GM19463 (cell line): ENCODE results near the gene NFIB.

Experiments used
- ATAC-seq: cut with Tn5 transposase; IDR thresholded peaks from one replicate; pipeline ENCODE4 v1.9.1; 2021; ENCODE audit warnings: mild to moderate bottlenecking, moderate library complexity; ENCODE audit not compliant: unreplicated experiment

NFIB gene

DNA sequence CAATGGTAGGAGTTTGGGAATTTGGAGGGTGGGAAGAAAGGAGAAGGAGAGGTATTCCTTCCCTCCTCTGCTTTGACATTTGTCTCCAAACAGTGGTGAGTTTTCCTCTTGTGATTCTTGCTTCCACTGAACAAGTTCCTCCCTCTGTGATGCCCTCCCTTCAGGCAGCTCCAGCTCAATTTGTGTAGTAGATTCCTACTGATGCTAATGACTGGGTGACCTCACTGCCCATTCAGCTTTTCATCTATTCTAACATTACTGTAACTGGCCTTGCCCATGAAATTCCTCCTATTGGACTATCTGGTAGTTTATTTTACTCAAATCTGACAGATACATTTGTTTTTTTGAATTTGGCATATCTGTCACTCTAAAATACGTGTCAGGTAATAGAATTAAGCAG, 121.4 kb downstream of the NFIB start:
- no peak for ATAC-seq

DNA sequence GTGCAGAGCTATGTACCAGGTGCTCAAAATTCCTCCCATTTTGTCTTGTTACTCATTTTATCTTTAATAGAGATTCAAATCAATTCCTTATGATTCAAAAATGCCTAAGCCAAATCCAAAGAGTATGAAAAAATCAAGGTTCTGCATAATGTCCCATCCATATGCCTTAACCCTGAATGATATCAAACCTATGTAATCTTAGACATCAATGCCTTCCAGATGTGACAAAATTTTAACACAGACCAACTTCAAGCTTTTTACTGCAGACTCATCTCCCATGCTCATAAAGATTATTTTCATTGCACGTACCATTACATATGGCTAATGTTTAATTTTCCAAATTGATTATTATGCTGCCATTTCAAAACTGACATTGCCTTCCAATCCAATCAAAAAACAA, 122.4 kb downstream of the NFIB start:
- ATAC-seq = no peak

DNA sequence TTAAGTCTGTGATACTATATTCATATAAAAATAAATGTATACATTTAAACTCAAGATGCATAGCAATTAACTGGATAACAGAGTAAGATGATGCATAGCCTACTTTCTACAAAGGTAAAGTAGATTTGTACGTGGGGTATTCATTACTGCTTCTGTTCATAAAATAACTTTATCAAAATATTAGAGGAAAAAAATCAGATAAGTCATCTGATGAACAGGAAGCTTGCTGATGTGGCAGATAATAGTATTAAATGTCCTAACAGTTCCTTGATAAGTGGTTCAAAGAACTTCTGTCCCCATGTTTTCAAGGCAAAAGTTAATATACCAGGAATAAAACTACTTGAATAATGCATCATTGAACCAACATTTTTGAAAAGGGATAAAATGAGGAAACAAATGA, 123.7 kb downstream of the NFIB start:
- ATAC-seq = no peak

DNA sequence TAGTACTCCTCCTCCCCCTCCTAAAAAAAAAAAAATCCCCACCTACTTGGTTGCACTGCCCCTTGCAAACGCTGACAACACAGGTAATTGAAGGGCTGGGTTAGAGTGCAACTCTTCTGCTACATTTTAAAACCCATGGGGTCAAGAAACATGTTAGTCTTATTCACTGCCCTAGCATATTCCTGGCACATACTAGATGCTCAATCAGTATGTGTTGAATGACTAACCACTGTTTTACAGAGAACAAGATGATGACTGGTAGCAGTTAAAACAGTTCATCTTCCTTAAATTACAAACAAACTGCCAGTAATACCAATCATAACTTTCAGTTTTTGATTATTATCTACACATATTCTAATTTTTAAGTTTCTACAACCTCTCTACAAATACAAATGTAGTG, 124.4 kb downstream of the NFIB start:
- no peak for ATAC-seq

DNA sequence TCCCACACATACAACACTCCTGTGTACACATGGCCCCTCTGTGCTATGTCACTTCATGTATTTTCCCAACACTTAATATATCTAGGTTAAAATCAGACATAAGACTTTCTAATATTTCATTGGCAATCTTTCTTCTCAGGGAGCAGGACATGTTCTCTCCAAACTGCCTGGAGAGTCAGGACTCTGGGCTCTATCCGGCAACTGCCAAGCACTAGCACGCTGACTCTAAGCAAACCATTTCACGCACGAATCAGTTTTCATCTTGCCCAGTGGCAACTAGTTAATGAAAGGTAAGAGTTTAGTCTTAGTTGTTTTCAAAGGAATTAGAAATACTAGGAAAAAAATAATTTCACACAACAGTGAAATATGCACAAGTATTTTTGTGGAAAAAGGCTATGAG, 124.8 kb downstream of the NFIB start:
- no peak for ATAC-seq

DNA sequence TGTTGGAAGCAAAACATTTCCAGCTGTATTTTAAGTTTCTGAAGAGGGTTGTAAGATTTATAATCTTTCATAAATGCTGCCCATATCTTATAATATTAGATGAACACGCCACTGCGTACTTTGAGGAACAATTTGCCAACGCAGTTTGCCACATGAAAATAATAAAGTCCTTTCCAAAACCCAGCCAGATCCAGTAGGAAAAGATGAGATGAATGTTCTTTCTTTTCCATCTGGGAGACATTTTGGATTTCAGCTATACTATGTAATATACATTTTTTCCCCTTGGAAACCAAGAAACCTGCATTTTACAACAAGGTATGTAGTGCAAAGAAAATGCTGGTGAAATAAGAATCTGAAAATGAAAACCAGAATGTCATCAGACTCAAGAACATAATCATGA, 125.4 kb downstream of the NFIB start:
- ATAC-seq = no peak

DNA sequence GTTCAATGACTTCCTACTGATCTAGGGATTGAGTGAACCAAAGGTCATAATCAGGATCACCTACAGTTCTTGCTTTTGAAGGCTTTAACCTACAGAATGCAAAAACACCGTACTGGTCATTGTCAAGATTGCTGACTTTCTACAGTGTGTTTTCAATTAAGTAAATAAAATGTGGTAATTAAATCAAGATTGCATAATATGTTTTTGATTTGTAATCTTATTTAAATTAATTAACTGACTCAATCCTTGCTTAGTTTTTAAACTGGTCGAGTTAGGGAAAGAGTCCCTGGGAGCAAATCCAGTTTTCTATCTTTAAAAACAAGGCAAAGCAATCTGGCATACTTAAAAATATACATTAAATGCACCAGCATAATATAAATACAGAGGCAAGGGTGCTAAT, 125.9 kb downstream of the NFIB start:
- ATAC-seq = no peak

DNA sequence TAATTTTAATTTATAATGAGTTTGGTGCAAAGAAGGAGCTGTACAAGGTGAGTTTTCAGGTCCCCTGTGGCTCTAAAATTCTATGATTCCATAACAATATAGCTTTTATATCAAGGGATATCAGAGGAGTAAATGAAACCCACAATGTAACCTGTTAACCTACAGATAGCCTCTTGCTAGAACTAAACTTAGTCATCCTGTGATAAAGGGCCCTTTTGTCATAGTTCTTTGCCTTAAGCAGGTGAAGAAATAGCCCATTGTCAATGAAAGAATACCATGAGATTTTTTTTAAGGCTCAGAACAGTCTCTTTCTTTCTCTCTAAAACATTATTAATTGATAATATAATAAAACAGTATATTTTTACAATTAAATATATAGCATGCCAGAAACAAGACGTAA, 127.8 kb downstream of the NFIB start:
- no peak for ATAC-seq

DNA sequence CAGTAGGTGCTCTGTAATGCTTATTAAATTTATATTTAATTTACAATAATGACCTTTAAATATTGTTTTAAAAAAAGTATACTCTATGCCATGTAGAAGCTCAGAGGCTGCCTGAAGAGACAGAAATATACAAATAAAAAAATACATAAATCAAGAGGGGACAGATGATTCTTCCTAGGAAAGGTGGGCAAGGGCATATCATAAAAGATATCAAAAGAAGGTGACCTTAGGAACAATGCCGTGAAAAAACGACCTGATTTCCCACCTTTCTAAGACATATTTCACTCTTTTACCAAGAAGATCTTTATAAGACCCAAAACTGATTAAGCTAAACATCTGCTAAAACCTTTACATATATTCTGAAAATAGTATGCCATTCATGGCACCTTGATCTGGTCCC, 128.9 kb downstream of the NFIB start:
- ATAC-seq = no peak

DNA sequence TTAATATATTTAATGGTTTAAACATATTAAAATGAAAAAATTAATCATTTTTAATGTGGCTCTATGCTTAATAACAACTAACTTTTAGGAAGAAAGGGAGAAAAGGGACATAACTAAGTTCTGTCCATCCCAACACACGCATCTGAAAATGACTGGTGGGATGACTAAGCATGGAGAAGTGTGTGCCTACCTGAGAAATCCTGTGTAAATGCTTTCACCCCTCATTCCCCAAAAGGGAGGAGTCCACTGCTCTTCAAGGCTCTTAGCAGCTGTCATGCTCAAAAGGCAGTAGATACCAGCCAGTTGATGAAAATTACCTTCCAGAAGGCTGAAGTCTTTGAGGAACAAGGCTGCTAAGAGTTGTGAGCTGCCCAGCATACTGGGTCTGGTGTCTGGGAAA, 130.9 kb downstream of the NFIB start:
- ATAC-seq = no peak

DNA sequence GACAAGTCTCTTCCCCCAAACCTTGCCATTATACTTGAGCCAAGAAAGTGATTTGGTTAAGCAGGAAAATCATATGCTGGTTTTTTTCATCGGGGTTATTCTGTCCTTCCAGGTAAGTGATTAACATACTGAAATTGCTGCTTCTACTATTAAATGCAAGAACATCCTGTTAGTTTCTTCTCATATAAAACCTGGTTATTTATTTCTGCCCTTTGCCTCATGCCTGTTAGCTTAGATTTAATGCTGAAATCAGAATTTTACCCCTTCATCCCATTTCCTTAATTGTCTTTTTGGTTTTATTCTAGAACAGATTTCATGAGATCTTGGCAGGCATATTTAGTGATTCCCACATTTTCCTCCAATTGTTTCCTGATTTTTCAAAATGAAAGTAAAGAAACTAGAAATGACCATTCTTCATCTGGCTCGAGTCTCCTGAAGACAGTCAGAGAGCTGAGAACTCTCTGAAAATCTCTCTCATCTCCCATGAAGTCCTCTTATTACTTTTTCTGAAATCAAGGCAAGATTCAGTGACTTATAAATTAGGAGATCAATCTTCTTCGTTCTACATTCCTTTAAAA, 132.9 kb downstream of the NFIB start:
- ATAC-seq = no peak

DNA sequence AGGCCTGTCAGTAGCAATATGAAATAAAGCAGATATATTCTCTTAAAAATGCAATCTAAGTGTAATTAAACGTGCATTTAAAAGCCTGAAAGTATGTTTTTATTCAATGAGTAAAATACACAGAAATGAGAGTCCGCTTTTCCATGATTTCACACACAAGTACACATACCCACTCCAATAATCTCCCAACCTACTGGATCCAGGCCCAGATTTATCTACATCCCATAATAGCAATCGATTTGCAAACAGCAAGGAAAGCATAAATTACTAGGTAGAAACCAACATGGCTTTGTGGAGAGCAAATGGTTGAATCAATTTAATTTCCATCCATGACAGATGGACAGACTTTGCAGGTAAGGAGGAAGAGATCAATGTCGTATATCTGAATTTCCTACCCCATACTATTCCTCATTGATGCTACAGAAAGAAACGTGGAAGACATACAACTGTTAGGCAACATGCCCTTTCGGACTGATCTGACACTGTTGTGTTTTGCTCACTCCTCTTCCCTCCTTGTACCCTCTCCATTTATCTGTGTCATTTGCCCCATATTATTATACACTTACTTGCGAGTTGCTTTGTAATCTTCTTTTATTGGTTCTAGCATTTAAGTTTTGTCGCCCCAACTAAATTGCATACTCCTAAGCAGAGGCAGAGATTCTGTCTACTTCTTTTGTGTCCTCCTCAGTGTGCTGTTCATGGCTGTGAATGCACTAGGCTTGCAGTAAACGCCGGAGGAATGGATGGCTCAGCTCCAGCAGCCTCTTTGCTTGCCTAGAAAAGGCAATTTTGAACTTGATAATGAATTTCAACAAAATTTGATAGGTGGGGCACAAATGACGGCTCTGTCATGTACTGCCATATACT, 133.6 kb downstream of the NFIB start:
- ATAC-seq = no peak

DNA sequence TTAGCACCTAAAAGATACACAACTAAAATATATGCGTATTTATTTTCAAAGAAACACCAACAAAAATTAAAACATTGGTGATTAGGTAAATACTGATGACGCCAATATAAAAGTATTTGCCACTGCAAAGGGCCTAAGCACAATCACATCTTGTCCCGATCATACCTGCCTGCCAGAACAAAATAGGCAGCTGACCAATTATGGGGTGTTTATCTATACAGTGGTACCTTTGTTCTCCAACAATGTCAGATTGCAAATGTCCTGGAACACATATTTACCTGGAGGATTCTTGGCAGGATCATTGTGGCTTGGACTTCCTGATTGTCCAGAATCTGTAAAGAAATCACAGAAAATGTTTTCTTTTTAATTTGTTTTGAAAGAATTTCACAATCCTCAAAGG, 134.5 kb downstream of the NFIB start:
- ATAC-seq = no peak

DNA sequence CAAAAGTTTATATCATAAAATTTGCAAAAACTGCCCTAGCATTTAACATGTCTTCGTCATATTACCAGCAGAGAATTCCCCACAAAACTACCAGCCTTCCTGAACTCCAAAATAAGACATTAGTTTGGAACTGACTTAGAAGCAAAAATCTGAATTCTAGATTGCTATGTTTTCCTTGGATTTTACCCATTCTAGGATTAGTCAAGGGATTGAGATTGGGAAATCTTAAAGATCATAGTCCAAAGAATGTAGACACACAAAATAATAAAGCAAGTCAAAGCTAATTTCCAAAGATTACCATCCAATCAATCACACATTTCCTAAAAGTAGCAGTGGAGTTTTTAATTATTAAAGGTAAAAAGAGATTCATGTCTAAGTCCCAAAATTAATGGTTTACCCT, 138.2 kb downstream of the NFIB start:
- ATAC-seq = no peak

DNA sequence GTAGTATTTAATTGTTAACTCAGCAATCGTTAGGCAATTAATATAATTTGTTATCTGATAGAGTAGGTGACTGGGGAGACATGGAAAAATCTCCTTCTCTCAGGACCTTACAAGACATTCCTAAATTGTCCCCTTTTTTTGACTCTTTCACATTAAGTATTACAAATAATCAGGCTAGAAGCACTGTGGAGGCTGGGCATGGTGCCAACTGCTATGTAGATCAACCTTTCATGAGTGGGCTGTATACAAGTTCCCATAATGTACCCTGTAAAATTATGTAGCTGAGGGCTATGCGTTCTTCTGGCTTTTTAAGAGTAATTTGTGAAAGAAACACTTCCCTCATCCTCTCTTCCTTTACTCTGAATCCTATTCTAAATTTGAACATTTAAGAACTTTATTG, 140.2 kb downstream of the NFIB start:
- no peak for ATAC-seq

DNA sequence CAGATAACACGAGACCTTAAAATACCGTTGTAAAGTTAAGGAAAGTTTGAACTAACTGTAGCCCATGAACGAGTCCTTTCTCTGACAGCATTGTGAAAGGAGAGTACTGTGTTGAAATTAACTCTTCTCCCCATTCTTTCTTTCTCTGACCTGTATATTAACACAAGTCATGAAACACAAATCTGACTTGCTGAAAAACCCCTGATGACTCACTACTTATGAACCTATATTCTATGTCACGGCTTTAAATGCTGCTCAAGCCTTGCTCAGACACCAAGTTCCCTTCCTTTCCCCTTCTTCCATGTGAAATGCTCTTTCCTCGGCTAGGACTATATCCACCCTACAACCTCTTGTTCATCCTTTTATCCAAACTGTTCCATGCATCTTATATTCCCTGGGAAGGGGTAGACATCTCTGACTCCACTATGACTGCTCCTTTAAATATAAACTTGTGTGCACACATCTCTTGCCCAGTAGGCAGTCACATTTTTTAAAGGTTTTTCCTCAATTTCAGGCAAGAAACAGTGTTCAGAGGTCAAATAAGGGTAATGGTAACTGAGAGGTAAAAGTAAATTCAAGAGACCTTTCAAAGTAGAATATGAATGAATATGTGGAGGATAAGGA, 142.9 kb downstream of the NFIB start:
- peak; percentile 90 for ATAC-seq

DNA sequence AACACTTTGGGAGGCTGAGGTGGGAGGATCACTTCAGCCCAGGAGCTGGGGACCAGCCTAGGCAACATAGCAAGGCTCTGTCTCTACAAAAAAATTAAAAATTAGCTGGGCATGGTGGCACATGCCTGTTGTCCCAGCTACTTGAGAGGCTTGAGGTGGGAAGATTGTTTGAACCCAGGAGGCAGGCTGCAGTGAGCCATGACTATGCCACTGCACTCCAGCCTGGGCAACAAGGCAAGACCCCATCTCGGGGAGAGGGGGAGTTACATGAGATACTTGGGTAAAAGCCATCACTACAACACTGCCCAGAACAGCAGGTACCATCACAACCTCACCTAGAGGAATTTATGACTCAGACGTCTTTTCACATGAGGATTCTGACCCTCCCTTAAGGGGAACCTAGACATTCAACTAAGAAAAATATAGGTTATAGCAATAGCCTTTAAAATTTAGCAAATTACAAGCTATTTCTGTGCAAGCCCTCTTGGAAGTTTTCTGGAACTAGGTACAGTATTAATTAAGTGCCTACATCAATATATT, 143.5 kb downstream of the NFIB start:
- ATAC-seq = peak; percentile 53

DNA sequence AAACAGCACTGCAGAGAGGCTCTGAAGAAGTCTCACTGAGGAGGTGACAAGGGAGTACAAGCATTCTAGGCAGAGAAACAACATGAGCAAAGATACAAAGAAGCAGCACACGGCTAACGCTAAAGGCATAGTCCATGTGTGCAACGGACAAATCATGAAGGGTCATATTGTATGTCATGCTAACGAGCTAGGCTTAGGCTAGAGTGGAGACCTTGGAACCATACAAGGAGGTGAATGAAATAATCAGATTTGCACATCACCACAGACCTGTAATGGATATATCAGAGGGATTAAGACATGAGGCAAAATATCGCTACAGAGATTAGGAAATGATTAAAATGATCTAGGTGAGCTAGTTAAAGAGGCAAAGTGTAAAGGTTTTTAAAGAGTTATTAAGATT, 145.6 kb downstream of the NFIB start:
- no peak for ATAC-seq

DNA sequence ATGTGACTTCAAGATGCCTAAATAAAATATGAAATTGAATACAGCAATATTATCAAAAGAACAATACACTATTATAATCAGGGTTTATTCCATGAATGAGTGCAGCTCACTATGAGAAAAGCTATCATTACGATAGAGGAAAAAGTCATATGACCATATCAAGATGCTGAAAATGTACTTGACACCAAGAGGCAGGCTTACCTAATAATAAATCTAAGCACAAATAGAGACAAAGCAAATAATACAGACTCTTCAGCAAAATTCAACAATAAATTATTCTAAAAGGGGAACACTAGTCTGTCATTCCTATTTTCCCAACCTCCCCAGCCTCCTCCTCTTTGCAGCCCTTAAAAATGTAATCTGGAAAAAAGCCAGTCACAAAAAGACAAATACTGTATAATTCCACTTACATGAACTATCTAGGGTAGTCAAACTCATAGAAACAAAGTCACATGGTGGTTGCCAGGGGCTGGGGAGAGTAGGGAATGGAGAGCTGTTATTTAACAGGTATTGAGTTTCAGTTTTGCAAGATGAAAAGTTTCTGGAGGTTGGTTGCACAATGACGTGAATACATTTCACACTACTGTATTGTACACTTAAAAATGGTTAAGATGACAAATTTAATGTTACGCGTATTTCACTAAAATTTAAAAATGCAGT, 148.4 kb downstream of the NFIB start:
- no peak for ATAC-seq

DNA sequence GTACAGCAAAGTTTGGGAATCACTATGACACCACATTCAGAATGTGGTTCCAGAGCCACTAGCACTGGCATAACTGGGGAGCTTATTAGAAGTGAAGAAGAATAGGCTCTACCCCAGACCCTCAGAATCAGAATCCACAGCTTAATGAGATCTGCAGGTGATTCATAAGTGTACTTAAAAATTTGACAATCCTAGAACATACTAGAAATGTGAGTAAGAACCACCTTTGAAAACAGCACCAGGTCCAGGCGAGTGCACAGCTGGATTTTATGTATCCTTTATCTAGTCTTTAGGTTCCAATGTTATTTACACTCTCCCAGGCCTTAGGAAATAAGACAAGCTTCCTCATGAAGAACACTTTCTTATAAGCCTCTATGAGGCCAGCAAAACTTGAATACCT, 149.0 kb downstream of the NFIB start:
- ATAC-seq = no peak

DNA sequence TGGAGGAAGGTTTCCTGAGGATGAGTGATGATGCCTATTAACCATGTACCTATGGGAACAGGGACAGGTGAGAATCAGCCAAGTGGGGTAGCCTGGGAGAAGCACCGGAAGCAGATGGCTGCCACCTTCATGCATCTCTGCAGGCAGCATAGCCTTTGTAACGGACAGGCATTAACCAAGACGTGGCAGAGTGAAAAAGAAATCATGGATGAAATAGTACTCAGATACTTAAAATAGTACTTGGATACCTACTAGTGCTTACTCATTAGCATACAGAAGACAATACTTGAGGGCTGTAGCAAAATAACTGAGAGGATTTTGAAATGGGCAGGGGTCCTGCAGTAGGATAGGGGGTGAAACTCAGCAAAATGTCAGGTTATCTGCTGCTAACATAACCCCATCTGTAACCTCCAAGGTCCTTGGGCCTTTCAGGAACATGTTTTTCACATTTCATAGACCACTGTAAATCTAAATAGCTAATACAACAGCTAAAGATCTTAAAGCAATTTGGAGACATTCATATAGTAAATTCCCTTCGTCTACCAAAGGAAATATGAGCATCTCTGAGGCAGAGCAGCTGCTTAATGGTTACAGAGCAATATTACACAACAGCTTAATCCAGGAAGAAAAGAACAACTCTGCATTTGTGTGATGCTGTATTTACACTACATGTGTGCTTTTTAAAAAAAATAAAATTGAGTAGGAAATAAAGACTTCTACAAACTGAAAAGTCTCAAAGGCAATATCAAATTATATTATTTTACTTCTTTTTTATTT, 154.3 kb downstream of the NFIB start:
- ATAC-seq = no peak
